ENCODE measurements around the gene TULP1.
A peak's percentile ranks its signal among the peaks of the same experiment; 100 is the strongest.

Gene TULP1

DNA sequence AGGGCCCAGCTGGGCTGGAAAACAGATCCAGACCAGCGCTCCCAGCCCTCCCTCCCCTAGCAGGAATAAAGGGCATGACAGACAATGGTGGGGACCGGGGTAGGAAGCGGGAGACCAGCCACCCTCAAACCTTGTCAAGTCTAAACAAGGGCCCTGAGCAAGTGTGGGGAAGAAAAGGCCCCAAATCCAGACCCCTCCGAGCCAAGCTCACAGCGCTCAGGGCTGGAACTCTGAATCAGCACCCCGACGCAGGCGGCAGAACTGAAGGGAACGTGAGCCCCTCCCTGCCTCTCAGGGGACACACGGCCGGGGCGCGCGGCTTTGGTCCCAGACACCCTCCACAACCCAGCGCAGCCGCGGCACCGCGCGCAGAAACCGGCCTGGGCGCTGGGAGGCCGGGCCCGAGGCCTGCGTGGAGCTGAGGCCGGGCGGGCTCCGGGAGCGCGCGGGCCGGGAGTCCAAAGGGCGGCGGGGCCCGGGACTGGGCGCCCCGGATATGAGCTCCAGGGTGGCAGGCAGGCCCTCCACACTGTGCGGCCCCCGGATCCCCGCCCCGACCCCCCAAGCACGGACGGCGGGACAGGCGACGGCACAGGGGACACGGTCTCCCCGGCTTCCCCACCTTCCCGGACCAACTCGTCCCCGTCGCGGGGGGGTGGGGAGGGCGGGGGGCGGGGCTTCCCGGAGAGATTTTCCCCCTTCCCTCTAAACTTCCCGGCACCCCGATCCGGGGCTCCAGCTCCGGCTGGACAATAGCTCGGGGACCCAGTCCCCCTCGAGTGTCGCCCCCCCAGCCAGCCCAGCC lies 16.5 kb downstream of the TULP1 start:
- DNase-seq: peak in 1 of 2 experiments; percentile 31

DNA sequence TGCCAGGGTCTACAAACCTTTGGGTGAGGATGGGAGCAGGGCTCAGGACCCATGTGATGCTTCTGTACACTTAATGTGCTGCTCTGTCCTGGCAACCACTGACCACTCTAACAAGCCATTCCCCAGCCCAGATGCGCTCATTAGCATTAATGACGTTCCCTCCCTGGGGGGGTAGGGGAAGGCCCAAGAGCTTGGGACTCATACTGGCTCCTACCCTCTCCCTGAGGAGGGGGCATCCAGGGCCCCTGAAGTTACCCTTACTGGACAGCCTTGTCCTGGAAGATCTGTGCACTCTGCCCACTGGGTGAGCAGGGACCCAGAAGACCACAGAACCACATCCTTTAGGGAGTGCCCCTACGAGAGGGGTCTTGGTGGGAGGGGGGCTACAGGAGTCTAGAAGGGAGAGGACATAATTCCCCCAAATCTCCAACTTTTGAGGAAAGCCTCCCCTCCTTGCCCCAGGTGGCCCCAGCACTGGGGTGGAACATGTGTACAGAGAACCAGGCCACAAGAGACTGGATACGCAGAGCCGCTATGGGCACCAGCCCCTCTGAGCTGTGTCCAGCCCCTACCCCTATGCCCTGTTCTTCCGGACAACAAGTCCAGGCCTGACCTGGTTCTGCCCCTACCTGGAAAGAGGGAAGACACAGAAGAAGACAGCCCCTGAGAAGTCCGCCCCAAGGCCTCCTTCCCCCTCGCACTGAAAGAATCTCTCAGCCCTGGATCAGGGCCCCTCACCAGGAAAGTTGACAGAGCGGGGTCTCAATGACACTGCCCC lies 17.2 kb downstream of the TULP1 start:
- DNase-seq: no peak

DNA sequence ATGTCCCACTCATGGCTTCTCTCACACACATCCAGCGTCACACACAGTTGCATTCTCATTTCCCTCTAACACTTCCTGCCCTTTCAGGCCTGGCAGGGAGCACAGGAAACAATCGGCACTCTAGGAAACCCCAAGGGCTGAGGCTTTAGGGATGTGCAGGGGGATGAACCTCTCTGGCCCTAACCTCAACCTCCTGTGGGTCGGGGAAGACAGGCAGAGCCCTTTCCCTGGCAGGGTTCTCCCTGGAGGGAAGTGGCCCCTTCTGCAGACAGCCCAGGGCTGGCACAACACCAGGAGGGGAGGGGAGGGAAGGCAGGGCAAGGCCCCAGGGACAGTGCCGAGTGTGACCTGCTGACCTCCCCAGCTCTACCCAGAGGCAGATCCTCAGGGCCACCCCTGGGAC lies 18.5 kb downstream of the TULP1 start:
- DNase-seq: no peak

DNA sequence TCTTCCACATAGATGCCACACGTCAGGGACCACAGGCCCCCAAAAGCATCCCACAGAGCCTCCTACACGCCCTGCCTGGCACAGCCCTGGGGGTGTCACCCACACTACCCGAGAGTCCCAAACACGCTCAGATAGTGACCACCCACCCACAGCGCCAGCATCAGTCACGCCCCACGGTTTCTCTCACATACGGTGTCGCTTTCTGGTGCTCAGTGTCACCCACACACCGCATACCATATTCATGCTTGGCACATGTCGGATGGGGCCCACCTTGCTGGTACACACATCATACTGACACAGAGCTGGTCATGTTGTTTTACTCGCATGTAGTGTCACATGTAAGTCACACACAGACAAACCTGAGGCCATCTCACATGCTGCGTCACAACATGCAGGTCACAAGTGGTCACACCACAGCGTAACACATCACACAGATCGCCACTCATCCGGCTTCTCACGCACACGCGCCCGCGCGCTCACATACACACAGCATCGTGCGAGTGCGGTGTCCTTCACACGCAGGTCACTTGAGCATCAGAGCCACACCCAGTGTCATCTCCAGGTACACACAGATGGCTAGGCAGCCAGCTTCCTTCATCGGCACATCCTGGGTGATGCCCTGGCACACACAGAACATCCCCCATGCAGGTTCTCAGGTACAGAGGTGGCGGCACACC lies 19.3 kb downstream of the TULP1 start:
- DNase-seq: no peak

DNA sequence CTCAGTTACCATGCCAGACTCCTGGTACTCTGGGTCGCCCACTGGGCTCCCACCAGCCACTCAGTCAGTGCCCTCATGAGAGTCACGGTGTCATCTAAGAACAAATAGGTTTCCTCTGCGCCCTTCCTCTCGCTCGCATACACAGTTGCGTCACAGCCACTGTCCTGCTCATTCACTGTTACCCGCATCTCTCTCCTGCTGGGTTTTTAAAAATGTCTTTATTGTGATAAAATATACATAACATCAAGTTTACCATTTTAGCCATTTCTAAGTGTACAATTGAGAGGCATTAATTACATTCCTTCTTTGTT lies 19.8 kb downstream of the TULP1 start:
- DNase-seq: no peak

DNA sequence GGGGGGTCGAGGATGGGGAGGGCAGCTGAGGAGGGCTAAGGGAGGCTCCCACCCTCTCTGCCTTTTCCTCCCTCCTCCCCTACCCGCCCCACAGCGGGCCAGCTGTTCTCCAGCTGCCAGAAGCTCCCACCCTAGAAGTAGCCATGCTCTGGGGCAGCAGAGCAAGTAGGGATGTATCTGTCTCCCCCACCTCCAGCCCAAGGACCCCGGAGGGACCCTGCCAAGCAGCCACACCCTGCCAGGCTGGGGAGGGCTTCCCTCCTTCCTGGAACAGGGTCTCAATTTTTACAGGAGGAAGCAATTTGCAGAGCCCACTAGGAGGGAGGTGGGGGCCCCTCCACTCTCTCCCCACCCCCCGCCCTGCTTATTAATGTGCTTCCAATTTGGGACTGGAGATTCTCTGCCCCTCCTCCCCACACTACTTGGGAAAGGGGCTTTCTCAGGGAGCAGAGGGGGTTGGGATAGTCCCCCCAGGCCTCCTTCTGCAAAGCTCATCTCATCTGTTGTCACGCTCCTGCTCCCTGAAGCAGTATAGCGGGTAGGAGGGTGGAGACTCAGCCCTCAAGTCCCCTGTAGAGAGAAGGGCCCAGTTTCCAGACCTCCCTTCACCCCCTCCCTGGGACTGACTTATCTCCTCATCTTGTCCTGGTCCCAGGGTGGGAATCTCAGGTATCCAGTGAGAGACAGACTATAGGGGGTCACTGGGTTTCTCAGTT lies 20.3 kb downstream of the TULP1 start:
- no peak for DNase-seq

DNA sequence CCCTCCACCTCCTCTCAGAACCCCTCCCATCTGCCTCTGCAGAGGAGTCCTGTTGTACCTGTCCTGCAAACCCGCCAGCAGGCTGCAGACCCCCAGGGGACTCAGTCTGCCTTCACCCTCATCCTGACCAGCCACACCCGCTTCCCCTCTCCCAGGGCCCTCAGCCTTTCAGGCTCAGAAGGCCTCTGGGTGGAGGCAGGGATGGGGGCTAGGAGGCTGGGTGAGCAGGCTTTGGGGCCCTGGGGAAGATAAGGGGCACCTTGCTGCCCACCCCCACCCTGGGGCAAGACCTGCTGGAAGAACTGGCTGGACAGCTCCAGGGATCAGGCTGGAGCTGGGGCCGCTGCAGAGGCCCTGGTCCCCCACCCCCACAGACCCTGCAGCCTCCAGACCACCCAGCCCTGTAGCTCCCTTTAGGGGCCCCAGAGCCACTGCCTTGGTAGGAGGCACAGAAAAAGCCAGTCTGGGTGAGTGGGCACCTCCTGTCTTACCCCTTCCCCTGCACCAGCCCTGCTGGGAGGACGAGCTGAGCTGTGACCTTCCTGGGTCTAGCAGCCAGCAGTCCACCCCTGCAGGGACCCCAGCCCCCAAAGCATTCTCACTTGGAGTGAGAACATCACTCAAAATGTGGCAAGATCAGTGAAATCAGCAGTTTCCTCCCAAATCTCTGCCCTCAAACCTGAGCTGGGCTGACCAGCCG lies 21.0 kb downstream of the TULP1 start:
- DNase-seq: no peak

DNA sequence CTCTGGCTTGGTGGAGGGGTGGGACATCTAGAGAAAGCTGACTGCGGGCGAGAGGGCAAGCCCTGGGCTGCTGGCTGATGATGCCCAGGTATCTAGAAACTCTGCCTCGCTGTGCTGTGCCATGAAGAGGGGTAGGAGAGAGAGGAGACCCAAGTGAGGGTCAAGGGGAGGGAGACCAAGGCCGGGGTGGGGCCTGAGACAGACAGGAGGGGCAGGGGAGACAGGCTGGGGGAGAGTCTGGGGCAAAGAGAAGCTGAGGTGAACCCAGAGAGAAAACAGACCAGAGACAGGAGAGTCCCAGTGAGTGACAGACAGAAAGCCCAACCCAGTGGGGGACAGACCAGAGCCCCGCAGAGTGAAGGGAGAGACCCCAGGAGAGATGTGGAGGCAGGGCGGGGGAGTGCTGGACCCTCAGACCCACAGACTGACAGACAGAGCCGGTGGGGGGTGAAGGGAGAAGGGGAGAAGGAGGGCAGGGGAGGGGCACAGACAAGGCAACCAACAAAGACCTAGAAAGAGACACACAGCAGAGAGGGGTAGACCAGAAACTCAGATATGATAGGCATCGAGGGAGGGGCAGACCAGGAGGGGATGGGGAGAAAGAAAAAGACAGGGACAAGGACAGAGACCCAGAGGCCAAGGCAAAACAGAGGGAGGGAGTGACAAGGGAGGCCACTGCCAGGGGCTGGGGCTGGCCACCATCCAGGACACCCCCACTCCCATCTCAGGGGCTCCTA lies 21.7 kb downstream of the TULP1 start:
- no peak for DNase-seq

DNA sequence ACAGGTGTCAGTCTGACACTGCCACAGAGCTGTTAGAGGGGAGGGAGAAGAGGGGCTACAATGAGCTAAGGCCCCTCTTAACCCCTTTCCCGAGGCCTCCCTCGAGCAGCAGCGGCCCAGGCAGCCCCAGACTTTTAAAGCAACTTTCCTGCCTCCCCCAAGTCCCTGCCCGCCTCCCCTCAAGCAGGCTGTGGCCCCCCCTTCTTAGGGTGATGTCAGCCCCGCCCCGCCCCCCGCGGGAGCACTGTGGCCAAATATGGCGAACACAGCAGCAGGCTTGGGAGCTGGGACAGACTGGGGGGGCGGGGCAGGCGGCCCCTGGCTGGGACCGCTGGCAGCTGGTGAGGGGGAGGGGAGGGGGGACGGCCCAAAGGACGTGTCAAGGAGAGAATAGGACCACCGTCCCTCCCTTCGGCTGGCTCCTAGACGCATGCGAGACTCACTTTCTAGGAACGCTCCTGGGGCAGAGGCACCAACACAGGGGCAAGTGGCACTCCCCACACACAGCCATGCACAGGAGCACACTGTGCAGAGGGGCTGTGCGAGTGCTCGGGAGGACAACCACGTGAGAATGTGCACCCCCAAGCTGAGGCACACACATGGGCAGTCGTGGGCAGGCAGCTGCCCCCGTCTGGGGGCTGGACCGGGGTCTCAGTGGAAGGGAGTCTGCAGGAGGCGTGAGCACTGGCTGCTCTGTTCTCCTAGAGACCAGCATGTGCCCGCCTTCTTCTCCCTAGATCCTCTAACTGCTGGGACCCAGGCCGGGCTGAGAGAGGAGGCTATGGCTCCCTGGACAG lies 22.5 kb downstream of the TULP1 start:
- DNase-seq: no peak

DNA sequence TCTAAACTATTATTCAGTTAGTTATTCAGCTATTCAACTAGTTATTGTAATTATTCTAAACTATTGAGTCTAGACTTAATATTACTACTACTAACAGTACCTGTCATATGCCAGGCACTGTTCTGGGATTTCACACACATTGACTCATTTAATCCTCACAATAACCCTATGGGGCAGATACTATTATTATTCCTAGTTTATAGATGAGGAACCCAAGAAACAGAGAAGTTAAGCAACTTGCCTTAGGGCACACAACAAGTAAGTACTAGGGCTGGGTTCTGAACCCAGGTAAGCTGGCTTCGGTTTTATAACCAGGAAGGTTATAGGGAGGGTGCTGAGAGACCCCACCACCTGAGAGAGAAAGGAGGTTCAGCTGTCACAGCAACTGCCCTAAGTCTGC lies 23.6 kb downstream of the TULP1 start:
- DNase-seq: no peak

DNA sequence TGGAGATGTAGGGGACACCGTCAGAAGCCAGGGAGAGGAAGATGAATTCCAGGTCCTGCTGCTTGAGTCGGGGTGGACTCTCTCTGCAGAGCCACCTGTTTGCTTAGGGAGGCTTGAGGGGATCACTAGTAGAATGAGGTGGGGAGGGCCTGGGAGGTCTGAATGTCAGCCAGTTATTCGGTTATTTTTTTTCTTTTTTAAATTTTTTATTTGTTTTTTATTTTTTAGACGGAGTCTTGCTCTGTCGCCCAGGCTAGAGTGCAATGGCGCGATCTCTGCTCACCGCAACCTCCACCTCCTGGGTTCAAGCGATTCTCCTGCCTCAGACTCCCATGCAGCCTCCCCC lies 24.2 kb downstream of the TULP1 start:
- DNase-seq: no peak

DNA sequence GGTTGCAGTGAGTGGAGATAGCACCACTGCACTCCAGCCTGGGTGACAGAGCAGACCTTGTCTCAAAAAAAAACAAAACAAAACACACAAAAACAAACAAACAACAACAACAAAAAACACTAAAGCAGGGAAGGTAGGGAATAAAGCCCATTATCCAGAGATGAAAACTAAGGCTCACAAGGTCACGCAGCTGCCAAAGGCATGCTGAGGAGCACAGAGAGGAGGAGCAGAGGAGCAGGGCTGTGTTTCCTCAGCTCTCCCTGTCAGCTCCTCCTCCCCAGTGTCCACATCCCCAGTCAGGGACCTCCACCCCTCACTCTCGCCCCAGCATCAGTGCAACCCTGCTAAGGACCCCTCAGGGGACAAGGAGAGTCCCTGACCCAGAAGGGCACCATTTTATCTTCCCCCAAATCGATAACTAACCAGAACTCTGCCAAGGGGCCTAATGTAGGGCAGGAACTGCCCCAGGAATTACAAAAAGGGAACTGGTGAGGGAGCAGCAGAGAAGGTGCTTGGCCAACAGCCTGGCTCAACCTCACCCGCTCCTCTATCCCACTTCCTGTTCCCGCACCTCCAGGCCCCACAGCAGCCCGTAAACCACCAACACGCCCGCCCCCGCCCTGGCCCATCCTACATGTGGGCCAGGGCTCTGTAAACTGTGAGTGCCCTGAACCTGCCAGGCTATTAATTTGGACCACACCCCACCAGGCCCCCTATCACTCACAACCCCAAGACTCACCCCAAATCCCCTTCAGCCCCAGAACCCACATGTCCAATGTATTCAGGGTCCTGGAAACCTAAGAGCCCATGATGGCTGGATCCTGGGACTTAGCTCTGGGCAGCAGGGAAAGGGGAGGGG lies 24.8 kb downstream of the TULP1 start:
- no peak for DNase-seq

DNA sequence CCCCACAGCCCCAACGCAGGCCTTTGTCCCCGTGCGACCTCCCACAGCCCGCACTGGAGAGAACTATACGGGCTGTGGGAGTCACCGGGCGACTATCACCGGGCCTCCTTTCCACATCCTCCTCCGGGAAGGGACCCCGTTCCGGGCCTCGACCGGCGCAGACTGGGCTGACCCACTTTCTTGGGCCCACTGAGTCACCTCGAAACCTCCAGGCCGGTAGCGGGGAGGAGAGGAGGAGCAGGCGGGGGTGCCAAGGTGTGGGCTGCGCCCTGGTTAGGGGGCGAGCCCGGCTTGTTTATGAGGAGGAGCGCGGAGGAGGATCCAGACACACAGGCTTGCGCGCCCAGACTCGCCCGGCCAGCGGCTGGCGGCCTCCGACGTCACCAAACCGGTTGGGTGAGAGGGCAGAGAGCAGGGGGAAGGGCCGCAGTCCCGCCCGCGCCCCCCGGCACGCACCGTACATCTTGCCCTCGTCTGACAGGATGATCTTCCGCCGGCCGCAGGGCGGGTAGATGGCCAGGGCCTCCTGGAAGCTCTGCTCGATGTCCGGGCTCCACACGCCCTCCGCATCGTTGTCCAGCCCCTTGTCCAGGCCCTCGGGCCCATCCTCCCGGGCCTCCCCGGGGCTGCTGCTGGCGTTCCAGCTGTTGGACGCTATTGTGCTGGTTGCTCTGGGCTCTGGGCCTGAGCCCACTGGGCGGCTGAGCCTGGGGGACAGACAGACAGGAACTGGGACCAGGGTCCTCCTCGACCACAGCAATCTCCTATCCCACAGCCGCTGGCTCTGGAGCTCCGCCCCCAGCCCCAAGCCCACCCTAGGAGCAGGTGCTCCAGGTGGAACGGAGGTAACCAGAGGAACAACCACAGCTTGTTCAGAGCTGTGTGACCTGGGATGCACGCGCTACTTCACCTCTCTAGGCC lies 26.4 kb downstream of the TULP1 start:
- DNase-seq: no peak

DNA sequence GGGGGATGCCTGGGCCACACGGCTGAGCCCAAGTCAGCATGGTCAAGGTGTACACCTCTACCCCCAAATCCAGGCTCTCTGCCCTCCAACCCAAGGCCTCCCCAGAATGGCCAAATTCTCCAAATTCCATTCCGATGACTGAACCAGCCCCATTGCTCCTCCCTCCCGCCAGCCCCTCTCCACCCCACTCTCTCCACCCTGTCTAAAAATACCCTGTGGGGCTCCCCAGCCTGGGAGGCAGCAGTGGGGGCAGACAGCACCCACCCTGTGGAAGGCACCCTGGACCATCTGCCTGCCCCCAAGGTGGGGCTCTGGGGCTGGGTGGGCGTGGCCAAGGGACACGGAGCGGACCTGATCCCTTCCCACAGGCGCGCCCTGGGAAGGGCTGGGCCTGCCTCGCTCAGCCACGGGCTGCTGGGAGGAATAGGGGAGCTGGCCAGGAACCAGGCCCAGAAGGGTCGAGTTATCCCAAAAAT lies 27.3 kb downstream of the TULP1 start:
- no peak for DNase-seq

DNA sequence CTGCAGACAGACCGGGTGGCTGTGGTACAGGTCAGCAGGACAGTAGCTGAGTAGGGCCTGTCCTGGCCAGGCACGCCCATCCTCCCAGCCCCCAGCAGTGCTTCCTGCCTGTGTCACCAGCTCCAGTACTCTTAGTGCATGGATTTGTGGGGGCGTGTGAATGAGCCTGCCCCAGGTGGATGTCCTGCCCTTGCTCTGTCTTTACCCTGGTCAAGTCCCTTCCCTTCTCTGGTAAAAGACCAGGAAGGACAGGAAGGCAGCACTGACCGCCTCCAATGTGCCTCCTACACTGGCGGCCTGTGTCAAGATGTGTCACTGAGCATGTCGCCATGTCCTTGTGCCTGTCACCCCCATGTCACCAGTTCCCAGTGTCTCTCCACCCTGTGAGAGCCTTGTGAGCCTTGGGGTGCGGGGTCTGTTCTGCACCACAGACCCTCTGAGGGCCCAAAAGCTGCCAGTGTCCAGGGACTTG lies 27.7 kb downstream of the TULP1 start:
- DNase-seq: no peak

DNA sequence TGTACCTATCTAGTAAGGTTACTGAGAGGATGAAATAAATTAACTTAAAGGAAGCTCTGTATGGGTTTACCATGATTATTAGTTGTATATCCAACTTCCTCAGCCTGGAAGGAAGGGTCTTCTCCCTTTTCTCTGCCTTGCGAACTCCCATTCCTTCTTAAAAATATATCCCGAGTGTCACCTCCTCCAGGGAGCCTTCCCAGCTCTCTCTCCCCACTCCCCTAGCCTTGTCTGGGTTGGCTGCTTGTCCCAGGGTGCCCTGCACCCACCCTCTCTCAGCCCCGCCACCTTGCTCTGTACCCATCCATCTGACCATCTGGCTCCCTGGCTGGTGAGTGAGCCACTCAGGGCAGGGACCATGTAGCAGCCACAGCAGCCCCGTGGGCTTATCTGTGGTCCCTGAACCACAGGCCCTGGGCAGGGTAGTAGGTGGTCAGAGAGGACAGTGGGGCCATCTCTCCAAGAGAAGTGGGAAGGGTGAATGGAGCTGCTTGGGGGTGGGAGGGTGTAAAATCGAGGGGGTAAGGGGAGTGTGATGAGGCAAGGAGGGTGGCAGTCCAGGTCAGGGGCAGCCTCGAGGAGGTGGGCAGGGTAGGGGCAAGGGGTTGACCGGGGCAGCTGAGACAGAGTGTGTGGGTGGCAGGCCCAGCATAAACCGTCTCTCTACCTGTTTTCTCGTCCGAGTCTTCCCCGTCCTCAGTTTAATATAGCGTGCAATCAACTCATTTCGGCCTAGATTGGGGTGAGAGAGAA lies 28.6 kb downstream of the TULP1 start:
- DNase-seq: no peak

DNA sequence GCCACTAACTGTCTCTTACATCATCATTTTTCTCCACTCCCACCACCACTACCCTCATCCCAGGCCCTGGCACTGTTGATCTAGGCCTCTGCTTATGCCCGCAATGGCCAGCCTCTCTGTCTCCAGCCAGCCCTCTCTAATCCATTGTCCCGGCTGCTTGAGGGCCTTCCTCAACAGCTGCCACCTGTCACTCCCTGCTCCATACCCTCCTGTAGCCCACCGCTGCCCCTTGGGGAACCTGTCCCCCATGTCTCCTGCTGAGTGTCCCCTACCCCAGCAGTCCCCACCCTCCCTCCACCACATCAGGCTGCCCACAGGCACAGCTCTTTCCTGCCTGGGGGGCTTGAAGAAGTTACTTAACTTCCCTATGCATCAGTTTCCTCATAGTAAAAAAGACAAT lies 29.2 kb downstream of the TULP1 start:
- no peak for DNase-seq

DNA sequence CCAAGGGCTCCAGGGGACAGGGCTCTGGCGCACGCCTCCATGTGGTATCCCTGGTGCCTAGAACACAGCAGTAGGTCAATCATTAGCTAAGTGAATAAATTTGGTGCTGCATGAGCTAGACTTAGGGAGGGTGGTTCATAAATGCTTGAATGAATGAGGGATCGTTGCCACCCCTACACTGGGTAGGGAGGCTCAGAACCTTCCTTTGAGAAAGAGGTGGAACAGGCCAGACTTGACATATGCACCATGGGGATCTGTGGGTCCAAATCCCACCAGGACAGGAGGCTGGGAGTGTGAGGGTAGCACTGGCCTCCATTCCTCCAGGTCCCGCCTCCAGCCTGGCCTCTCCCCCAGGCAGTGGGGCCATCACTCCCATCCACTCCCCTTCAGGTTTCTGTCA lies 29.6 kb downstream of the TULP1 start:
- no peak for DNase-seq

All from SW 1271 (cell line).